Central memory CD8-positive, alpha-beta T cell (primary cell): ENCODE results near the gene CFAP61.
A peak's percentile ranks its signal among the peaks of the same experiment; 100 is the strongest.

Source experiments
- ATAC-seq: fragments of 150-1000 bp; cut with Tn5 transposase; replicated peaks from 2 replicates; pipeline ENCODE4 v1.10.0; 2022; ENCODE audit warnings: mild to moderate bottlenecking, moderate FRiP score, moderate number of reproducible peaks; ENCODE audit not compliant: poor library complexity, severe bottlenecking; ENCODE audit errors: extremely low read depth
- DNase-seq, 2 donors: peaks; one replicate each; pipeline ENCODE4 v3.0.0; 2021; ENCODE audit warnings: low spot score in 2 of 2
- H3K27ac Mint-ChIP-seq: one replicate; pipeline ENCODE4 v1.8.0; 2022; ENCODE audit warnings: low read depth, mild to moderate bottlenecking, moderate library complexity, mixed read lengths
- H3K27me3 Mint-ChIP-seq: one replicate; pipeline ENCODE4 v1.8.0; 2022; ENCODE audit warnings: mixed read lengths
- H3K36me3 Mint-ChIP-seq: one replicate; pipeline ENCODE4 v1.8.0; 2022; ENCODE audit warnings: mild to moderate bottlenecking, moderate library complexity, mixed read lengths; ENCODE audit not compliant: insufficient read depth
- H3K4me1 Mint-ChIP-seq: one replicate; pipeline ENCODE4 v1.8.0; 2022; ENCODE audit warnings: mixed read lengths
- H3K4me3 Mint-ChIP-seq: one replicate; pipeline ENCODE4 v1.8.0; 2022; ENCODE audit warnings: mild to moderate bottlenecking, moderate library complexity, mixed read lengths
- H3K9me3 Mint-ChIP-seq: one replicate; pipeline ENCODE4 v1.8.0; 2022; ENCODE audit warnings: mixed read lengths

CFAP61 gene

GRCh38 chr20:20393207-20394120 lies 341.1 kb downstream of the CFAP61 start:
- no peaks in the 10 kb centered on the region for H3K4me1 Mint-ChIP-seq
- DNase-seq (no peak), ATAC-seq (no peak)
- H3K36me3 Mint-ChIP-seq, result peaks cover 18% of the 10 kb centered on the region
- no peaks in the 10 kb centered on the region for H3K9me3 Mint-ChIP-seq
- H3K4me3 Mint-ChIP-seq, result no peak overlapping the region
- H3K27ac Mint-ChIP-seq, result peak overlapping the region; percentile 69
- no peaks in the 10 kb centered on the region for H3K27me3 Mint-ChIP-seq

GRCh38 chr20:20395087-20395486 lies 342.8 kb downstream of the CFAP61 start:
- DNase-seq (no peak), ATAC-seq (no peak)
- H3K27me3 Mint-ChIP-seq, result no peaks in the 10 kb centered on the region
- H3K9me3 Mint-ChIP-seq, result no peaks in the 10 kb centered on the region
- peaks cover 16% of the 10 kb centered on the region for H3K36me3 Mint-ChIP-seq
- H3K4me1 Mint-ChIP-seq, result no peaks in the 10 kb centered on the region
- peak overlapping the region; percentile 70 for H3K27ac Mint-ChIP-seq
- no peak overlapping the region for H3K4me3 Mint-ChIP-seq

- DNase-seq, result no peak
- H3K9me3 Mint-ChIP-seq, result no peaks in the 10 kb centered on the region
Measured at GRCh38 chr20:20395903-20396568, 343.7 kb downstream of the CFAP61 start.

GRCh38 chr20:20396794-20397193 lies 344.5 kb downstream of the CFAP61 start:
- no peak overlapping the region for H3K27ac Mint-ChIP-seq
- no peak for DNase-seq
- no peaks in the 10 kb centered on the region for H3K9me3 Mint-ChIP-seq
- no peaks in the 10 kb centered on the region for H3K27me3 Mint-ChIP-seq
- ATAC-seq, result no peak
- H3K4me3 Mint-ChIP-seq, result no peak overlapping the region
- no peaks in the 10 kb centered on the region for H3K4me1 Mint-ChIP-seq
- H3K36me3 Mint-ChIP-seq, result peaks cover 11% of the 10 kb centered on the region

More at GRCh38 chr20:20395903-20396568, 343.7 kb downstream of the CFAP61 start:
- Mint-ChIP-seq H3K36me3 (peaks cover 13% of the 10 kb centered on the region), H3K27ac (no peak overlapping the region), H3K4me3 (no peak overlapping the region), H3K4me1 (no peaks in the 10 kb centered on the region), H3K27me3 (no peaks in the 10 kb centered on the region)
- ATAC-seq, result no peak

GRCh38 chr20:20398123-20398522 lies 345.8 kb downstream of the CFAP61 start:
- no peak overlapping the region for H3K4me3 Mint-ChIP-seq
- no peak overlapping the region for H3K27ac Mint-ChIP-seq
- H3K27me3 Mint-ChIP-seq, result no peaks in the 10 kb centered on the region
- H3K36me3 Mint-ChIP-seq, result peaks cover 10% of the 10 kb centered on the region
- H3K9me3 Mint-ChIP-seq, result no peaks in the 10 kb centered on the region
- H3K4me1 Mint-ChIP-seq, result no peaks in the 10 kb centered on the region
- ATAC-seq, result no peak
- no peak for DNase-seq

GRCh38 chr20:20399531-20400500 lies 347.5 kb downstream of the CFAP61 start:
- H3K27me3 Mint-ChIP-seq, result no peaks in the 10 kb centered on the region
- ATAC-seq (no peak), DNase-seq (no peak)
- no peaks in the 10 kb centered on the region for H3K4me1 Mint-ChIP-seq
- H3K36me3 Mint-ChIP-seq, result peaks cover 8% of the 10 kb centered on the region
- H3K9me3 Mint-ChIP-seq, result no peaks in the 10 kb centered on the region
- no peak overlapping the region for H3K4me3 Mint-ChIP-seq
- H3K27ac Mint-ChIP-seq, result no peak overlapping the region

GRCh38 chr20:20401991-20402390 lies 349.7 kb downstream of the CFAP61 start:
- Mint-ChIP-seq H3K4me3 (no peak overlapping the region), H3K27me3 (no peaks in the 10 kb centered on the region), H3K9me3 (no peaks in the 10 kb centered on the region), H3K4me1 (no peaks in the 10 kb centered on the region), H3K36me3 (peaks cover 5% of the 10 kb centered on the region), H3K27ac (no peak overlapping the region)
- DNase-seq (no peak), ATAC-seq (no peak)

- H3K9me3 Mint-ChIP-seq, result no peaks in the 10 kb centered on the region
- H3K4me1 Mint-ChIP-seq, result no peaks in the 10 kb centered on the region
- no peak overlapping the region for H3K27ac Mint-ChIP-seq
- DNase-seq (no peak), ATAC-seq (no peak)
- peaks cover 3% of the 10 kb centered on the region for H3K36me3 Mint-ChIP-seq
- no peak overlapping the region for H3K4me3 Mint-ChIP-seq
- no peaks in the 10 kb centered on the region for H3K27me3 Mint-ChIP-seq
Measured at GRCh38 chr20:20404633-20405032, 352.3 kb downstream of the CFAP61 start.

GRCh38 chr20:20405623-20406022 lies 353.3 kb downstream of the CFAP61 start:
- Mint-ChIP-seq H3K27ac (no peak overlapping the region), H3K27me3 (no peaks in the 10 kb centered on the region), H3K4me1 (no peaks in the 10 kb centered on the region), H3K9me3 (no peaks in the 10 kb centered on the region), H3K4me3 (no peak overlapping the region), H3K36me3 (peaks cover 5% of the 10 kb centered on the region)
- DNase-seq, result no peak
- no peak for ATAC-seq

- no peak overlapping the region for H3K4me3 Mint-ChIP-seq
- H3K27me3 Mint-ChIP-seq, result no peaks in the 10 kb centered on the region
- peaks cover 5% of the 10 kb centered on the region for H3K36me3 Mint-ChIP-seq
- no peak overlapping the region for H3K27ac Mint-ChIP-seq
- H3K9me3 Mint-ChIP-seq, result no peaks in the 10 kb centered on the region
- ATAC-seq (no peak), DNase-seq (no peak)
- no peaks in the 10 kb centered on the region for H3K4me1 Mint-ChIP-seq
Measured at GRCh38 chr20:20406306-20406705, 354.0 kb downstream of the CFAP61 start.

GRCh38 chr20:20407891-20408805 lies 355.8 kb downstream of the CFAP61 start:
- no peak for DNase-seq
- H3K27ac Mint-ChIP-seq, result no peak overlapping the region
- H3K9me3 Mint-ChIP-seq, result no peaks in the 10 kb centered on the region
- H3K4me1 Mint-ChIP-seq, result no peaks in the 10 kb centered on the region
- H3K27me3 Mint-ChIP-seq, result no peaks in the 10 kb centered on the region
- ATAC-seq, result no peak
- H3K4me3 Mint-ChIP-seq, result no peak overlapping the region
- H3K36me3 Mint-ChIP-seq, result peaks cover 3% of the 10 kb centered on the region
